Measurements from ENCODE around the gene CDC73. TPM values are rescaled to one million over a fixed set of nuclear protein-coding genes. Genes with fewer than 3 reads are reported as not detected.

The CDC73 gene
- total and polyA plus RNA-seq, 10 of the 15 experiments (the other 5 are each of a cell fraction or from before 2014, with no cell fraction given), result 10.6 to 43.4 (median 21.7) TPM

DNA sequence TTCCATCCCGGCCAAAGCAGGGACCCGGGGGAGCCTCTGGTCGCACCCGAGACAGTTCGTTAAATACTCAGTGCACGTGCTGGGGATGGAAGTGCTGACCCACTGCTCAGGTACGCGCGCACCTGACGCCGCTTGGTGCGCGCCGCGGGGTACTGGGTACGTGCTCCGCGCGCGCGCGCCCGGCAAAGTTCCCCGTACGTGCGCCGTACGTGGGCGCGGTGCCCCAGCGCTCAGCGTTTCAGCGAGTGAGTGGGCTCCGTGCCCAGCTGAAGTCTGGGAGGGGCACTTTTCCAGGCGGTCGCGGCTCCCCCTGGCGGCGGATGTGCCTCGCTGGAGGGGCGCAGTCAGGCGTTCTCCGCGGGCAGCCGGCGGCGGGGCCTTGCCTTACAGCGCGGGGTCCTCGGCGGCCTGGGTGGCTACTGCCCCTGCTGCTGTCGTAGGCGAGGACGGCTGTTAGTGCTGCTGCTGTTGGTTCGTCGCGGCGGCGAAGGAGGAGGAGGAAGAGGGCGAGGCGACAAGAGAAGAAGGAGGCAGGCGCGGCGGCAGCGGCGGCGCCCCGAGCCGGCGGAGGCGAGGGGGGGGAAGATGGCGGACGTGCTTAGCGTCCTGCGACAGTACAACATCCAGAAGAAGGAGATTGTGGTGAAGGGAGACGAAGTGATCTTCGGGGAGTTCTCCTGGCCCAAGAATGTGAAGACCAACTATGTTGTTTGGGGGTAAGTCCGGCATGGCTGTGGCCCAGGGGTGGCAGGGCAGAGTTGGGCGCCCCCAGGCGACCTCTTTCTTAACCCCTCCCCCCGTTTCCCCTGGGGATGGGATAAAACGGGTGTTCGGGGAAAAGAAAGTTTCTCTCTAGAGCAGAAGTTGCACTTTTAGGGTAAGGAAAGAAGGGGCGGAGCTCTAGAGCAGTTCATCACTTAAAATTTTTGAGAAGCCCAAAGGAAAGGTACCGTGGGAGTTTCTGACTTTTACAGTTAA is at the start of gene CDC73 (continued):
- TF ChIP-seq, protein P1, sequence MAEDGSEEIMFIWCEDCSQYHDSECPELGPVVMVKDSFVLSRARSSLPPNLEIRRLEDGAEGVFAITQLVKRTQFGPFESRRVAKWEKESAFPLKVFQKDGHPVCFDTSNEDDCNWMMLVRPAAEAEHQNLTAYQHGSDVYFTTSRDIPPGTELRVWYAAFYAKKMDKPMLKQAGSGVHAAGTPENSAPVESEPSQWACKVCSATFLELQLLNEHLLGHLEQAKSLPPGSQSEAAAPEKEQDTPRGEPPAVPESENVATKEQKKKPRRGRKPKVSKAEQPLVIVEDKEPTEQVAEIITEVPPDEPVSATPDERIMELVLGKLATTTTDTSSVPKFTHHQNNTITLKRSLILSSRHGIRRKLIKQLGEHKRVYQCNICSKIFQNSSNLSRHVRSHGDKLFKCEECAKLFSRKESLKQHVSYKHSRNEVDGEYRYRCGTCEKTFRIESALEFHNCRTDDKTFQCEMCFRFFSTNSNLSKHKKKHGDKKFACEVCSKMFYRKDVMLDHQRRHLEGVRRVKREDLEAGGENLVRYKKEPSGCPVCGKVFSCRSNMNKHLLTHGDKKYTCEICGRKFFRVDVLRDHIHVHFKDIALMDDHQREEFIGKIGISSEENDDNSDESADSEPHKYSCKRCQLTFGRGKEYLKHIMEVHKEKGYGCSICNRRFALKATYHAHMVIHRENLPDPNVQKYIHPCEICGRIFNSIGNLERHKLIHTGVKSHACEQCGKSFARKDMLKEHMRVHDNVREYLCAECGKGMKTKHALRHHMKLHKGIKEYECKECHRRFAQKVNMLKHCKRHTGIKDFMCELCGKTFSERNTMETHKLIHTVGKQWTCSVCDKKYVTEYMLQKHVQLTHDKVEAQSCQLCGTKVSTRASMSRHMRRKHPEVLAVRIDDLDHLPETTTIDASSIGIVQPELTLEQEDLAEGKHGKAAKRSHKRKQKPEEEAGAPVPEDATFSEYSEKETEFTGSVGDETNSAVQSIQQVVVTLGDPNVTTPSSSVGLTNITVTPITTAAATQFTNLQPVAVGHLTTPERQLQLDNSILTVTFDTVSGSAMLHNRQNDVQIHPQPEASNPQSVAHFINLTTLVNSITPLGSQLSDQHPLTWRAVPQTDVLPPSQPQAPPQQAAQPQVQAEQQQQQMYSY (CRISPR knock-in tag; IDR thresholded peaks at IDR 0.05), result no peak
- TF ChIP-seq, protein P2, sequence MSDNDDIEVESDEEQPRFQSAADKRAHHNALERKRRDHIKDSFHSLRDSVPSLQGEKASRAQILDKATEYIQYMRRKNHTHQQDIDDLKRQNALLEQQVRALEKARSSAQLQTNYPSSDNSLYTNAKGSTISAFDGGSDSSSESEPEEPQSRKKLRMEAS (IDR thresholded peaks at IDR 0.05; ENCODE audit: low read depth, low read length), result peak; percentile 71
- peak; percentile 41; the same call in 1 of the 2 replicates for TF ChIP-seq CBFB (IDR thresholded peaks at IDR 0.05; ENCODE audit: low read depth)
- peak; percentile 95 for TF ChIP-seq LARP7 (IDR thresholded peaks at IDR 0.05)
- peak; percentile 64; the same call in 1 of the 2 replicates for TF ChIP-seq MLLT1 (IDR thresholded peaks at IDR 0.05)
- peak; percentile 77; the same call in 1 of the 2 replicates for TF ChIP-seq RCOR1 (conservative IDR thresholded peaks at IDR 0.05; ENCODE audit: low read depth, low read length)
- peak; percentile 74; the same call in 1 of the 2 replicates for TF ChIP-seq SMAD5 (IDR thresholded peaks at IDR 0.05; ENCODE audit: low read depth)
- TF ChIP-seq JUNB (IDR thresholded peaks at IDR 0.05), result no peak
- TF ChIP-seq NRF1 (conservative IDR thresholded peaks at IDR 0.05; ENCODE audit: low read depth, low read length), result no peak
- peak; percentile 76 for TF ChIP-seq KLF5 (IDR thresholded peaks at IDR 0.05; ENCODE audit: partially characterized antibody)
- peak; percentile 62; the same call in 1 of the 2 replicates for TF ChIP-seq ZBED1 (IDR thresholded peaks at IDR 0.05; ENCODE audit: borderline replicate concordance)
- peak; percentile 39; the same call in 1 of the 2 replicates for TF ChIP-seq NKRF (conservative IDR thresholded peaks at IDR 0.05)
- TF ChIP-seq ZNF217 (IDR thresholded peaks at IDR 0.05), result no peak
- TF ChIP-seq SUPT20H (IDR thresholded peaks at IDR 0.05; ENCODE audit: borderline replicate concordance, control insufficient read depth, low read depth, low read length), result no peak
- TF ChIP-seq ATF7 (IDR thresholded peaks at IDR 0.05; ENCODE audit: low read depth), result no peak
- peak; percentile 46 for TF ChIP-seq RUNX3 (IDR thresholded peaks at IDR 0.05; ENCODE audit: low read length)
- TF ChIP-seq IRF4 (IDR thresholded peaks at IDR 0.05; ENCODE audit: low read depth, low read length), result 0 out of 2 replicates have a peak, but pooled peaks have one; percentile 11
- peak; percentile 74 for TF ChIP-seq RAD21 (IDR thresholded peaks at IDR 0.05; ENCODE audit: insufficient read depth, low read depth, low read length)
- peak; percentile 97 for TF ChIP-seq MEF2B (IDR thresholded peaks at IDR 0.05; ENCODE audit: partially characterized antibody, poor library complexity, severe bottlenecking)
- peak; percentile 93 to 95 for TF ChIP-seq EGR1 (IDR thresholded peaks at IDR 0.05; ENCODE audit: borderline replicate concordance in 1 of 2, low read depth in 2 of 2, low read length in 2 of 2)
- no peak for TF ChIP-seq SREBF2 (IDR thresholded peaks at IDR 0.05; ENCODE audit: low read length)
- peak; percentile 62 for TF ChIP-seq HCFC1 (IDR thresholded peaks at IDR 0.05; ENCODE audit: low read length)
- TF ChIP-seq POU2F2 (IDR thresholded peaks at IDR 0.05; ENCODE audit: borderline replicate concordance, low read depth, low read length), result peak; percentile 44; the same call in 1 of the 3 replicates
